A673 (cell line): ENCODE measurements around the gene RAB6C.

Experiments used
- CTCF ChIP-seq: fragments of 300-800, 200-600 bp; sonication (generic); conservative IDR thresholded peaks from 2 replicates; pipeline ENCODE4 v1.5.1; 2017; ENCODE audit warnings: low read depth, mild to moderate bottlenecking, antibody characterized with exemption, low read length, moderate library complexity, mixed read lengths
- EZH2 ChIP-seq: fragments of 200-600 bp; sonication (generic); IDR thresholded peaks from 2 replicates; pipeline ENCODE4 v1.6.1; 2017; ENCODE audit warnings: borderline replicate concordance, low read depth, mild to moderate bottlenecking, mixed read lengths, antibody characterized with exemption, low read length; ENCODE audit not compliant: poor library complexity, severe bottlenecking

DNA sequence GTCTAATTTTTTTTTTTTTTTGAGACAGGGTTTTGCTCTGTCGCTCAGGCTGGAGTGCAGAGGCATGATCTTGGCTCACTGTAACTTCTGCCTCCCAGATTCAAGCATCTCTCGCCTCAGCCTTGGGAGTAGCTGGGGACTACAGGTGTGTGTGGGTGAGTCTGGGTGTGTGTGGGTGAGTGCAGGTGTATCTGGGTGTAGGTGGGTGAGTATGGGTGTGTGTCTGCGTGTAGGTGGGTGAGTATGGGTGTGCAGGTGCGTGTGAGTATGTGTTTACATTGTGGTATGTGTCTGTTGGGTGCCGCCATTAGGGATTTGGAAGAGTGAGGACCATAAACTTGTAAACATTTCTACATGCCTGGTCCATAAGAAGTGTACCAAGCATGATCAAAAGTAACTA is 1.5 kb upstream of the RAB6C start:
- TF ChIP-seq CTCF (no peak), EZH2 (no peak)
